Measurements from ENCODE around the gene TMEM87A.
A peak's percentile ranks its signal among the peaks of the same experiment; 100 is the strongest.
"Not testable (repeated sequence)": the region's sequence is repeated elsewhere in the genome, so short reads cannot be mapped to it uniquely, and the experiment has no call there.

Gene TMEM87A, protein sequence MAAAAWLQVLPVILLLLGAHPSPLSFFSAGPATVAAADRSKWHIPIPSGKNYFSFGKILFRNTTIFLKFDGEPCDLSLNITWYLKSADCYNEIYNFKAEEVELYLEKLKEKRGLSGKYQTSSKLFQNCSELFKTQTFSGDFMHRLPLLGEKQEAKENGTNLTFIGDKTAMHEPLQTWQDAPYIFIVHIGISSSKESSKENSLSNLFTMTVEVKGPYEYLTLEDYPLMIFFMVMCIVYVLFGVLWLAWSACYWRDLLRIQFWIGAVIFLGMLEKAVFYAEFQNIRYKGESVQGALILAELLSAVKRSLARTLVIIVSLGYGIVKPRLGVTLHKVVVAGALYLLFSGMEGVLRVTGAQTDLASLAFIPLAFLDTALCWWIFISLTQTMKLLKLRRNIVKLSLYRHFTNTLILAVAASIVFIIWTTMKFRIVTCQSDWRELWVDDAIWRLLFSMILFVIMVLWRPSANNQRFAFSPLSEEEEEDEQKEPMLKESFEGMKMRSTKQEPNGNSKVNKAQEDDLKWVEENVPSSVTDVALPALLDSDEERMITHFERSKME

GRCh38 chr15:42272939-42273899 is at the start of gene TMEM87A, which contains the start of gene GANC:
Gene TMEM87A, minus strand, starts transcription at chr15:42273433. Its CDS starts 35 bp downstream, at chr15:42273398.
Gene GANC, plus strand, starts transcription at chr15:42273201. Its CDS starts 1,281 bp downstream, at chr15:42274482.
- DNase-seq (ENCODE audit: low read depth in 3 of 3) = peak; percentile 90 to 95 (median 95)

DNA sequence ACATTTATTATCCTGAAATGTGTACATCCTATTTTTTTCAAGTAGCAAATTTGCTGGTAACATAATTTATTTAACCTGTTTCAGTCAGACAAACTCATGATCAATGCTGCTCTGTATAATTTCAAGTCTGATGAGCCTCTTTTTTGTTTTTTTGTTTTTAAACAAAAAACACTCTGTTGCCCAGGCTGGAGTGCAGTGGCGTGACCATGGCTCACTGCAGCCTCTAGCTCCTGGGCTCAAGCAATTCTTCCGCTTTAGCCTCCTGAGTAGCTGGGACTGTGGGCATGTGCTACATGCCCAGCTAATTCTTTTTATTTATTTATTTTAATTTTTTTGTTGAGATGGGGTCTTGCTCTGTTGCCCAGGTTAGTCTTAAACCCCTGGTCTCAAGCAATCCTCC is 46.0 kb upstream of the TMEM87A start:
- no peak for DNase-seq (ENCODE audit: low read depth in 3 of 3)

GRCh38 chr15:42316282-42316805 is 43.1 kb upstream of the TMEM87A start:
- DNase-seq (ENCODE audit: low read depth in 3 of 3) = not testable (repeated sequence)

GRCh38 chr15:42315521-42315920 is 42.3 kb upstream of the TMEM87A start:
- DNase-seq (ENCODE audit: low read depth in 3 of 3) = no peak

DNA sequence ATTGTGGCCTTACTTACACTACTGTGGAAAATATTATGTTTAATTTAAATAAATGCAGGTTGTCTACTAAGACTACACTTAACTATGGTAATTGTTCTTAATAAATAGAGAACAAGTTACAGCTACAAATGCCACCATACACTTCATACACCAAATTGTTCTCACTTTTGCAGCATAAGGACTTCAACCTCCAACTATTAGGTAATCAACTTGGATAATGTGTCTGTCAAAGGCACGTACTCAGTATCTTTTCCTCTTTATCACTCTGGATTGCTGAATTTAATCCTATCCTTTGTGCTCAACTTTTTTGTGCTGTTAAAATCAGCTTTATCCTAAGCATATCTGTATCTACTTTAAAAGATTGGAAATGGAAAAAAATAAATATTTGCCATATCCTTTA is 41.6 kb upstream of the TMEM87A start:
- DNase-seq (ENCODE audit: low read depth in 3 of 3) = no peak

DNA sequence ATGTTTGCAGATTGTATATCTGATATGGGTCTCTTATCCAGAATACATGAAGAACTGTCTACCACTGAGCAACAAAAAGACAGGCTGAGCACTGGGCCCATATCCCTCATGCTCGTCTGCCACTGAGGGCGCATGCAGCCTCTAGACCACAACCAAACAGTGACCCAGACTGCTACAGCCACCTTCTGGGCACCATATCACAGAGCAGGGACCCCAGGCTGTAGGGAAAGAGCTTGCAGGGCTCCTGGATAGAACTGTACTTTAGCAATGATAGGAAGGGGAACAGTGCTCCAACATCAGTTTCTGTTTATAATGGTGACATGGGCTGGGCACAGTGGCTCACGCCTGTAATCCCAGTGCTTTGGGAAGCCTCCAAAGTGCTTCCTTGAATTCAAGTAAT is 40.2 kb upstream of the TMEM87A start:
- DNase-seq (ENCODE audit: low read depth in 3 of 3) = no peak

GRCh38 chr15:42306681-42307080 is 33.4 kb upstream of the TMEM87A start:
- no peak for DNase-seq (ENCODE audit: low read depth in 3 of 3)

GRCh38 chr15:42301004-42301403 is 27.8 kb upstream of the TMEM87A start:
- DNase-seq (ENCODE audit: low read depth in 3 of 3) = not testable (repeated sequence)

GRCh38 chr15:42289166-42289565 is 15.9 kb upstream of the TMEM87A start:
- no peak for DNase-seq (ENCODE audit: low read depth in 3 of 3)

GRCh38 chr15:42287931-42288330 is 14.7 kb upstream of the TMEM87A start:
- DNase-seq (ENCODE audit: low read depth in 3 of 3) = no peak

DNA sequence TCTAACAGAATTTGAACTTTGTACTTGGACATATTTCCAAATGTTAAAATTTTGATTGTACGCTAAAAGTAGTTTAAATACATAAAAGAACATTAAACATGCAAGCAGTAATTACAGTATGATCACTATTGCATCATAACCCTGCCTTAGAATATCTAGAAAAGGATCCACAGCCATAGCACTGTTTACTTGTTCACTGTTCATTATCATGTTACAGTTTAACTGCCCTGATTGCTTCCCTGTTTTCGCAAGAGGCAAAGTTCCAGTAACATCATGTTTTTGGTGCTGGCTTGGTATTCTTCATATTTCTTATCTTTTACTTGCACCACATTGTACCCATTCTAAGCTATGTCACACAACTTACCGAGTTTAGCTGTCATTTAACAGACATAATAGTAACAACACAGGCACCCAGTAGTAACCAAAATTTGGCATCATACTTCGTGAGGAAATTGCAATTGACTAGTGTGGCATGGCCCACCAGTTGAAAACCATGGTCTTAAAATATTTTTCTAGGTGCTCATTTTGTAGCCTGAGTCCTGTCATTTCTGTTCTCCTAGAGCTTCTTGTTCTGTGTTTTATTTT is 13.3 kb upstream of the TMEM87A start:
- DNase-seq (ENCODE audit: low read depth in 3 of 3) = no peak

GRCh38 chr15:42285034-42285433 is 11.8 kb upstream of the TMEM87A start:
- no peak for DNase-seq (ENCODE audit: low read depth in 3 of 3)

- no peak for DNase-seq (ENCODE audit: low read depth in 3 of 3)
Observed at GRCh38 chr15:42284551-42284950, 11.3 kb upstream of the TMEM87A start.

DNA sequence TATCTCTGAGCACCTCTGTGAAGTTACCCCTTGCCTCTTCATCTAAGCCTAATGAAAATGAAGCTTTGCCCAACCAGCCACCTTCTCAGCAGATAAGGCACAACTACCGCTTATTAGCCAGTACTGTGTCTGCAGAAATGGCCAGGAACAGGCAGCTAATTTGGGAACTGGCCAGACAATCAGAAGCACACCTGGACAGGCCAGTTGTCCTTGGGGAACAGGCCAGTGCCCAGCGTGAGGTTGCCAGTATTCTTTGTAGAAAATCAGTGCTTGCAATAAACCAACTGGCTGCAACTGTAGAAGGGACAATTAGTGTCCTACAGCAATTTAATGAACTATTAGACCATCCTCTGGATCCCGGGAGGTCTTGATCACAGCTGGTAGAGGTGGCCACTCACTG is 10.4 kb upstream of the TMEM87A start:
- no peak for DNase-seq (ENCODE audit: low read depth in 3 of 3)

DNA sequence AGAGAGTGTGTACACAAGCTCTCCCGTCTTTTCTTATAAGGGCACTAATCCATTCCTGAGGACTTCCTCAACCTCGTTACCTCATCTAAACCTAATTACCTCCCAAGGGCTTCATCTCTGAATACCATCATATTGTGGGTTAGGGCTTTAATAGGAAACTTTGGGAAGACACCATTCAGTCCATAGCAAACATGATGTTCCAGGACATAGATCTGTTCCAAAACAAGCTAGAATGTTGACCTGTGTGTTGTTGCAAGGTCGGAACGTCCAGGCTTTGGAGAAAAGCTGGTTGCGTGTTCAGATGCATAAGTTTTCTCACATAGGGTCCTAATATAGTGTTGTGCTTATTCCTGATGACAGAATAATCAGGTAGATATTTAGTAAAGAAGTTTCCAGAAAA is 9.7 kb upstream of the TMEM87A start:
- DNase-seq (ENCODE audit: low read depth in 3 of 3) = no peak

DNA sequence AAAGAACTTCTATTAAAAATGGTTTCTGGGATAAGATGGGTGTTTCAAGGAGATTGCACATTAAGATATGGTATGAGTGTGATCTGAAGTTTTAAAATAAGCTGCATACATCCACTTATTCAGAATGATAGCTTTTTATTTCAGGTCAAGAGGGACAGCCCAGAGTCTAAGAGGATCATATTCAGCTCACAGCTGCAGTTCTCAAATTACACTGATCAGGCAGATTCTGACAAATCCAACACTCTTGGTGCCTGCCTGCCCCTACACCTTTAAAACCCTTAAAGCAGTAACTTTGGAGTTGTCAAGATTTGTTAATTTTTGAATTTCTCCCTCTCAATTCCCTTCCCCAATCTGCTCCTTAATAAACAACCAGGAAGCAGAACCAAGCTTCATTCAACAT is 9.1 kb upstream of the TMEM87A start:
- no peak for DNase-seq (ENCODE audit: low read depth in 3 of 3)

- no peak for DNase-seq (ENCODE audit: low read depth in 3 of 3)
Observed at GRCh38 chr15:42279234-42279723, 6.0 kb upstream of the TMEM87A start.

- no peak for DNase-seq (ENCODE audit: low read depth in 3 of 3)
Observed at GRCh38 chr15:42276762-42277161, 3.5 kb upstream of the TMEM87A start.

DNA sequence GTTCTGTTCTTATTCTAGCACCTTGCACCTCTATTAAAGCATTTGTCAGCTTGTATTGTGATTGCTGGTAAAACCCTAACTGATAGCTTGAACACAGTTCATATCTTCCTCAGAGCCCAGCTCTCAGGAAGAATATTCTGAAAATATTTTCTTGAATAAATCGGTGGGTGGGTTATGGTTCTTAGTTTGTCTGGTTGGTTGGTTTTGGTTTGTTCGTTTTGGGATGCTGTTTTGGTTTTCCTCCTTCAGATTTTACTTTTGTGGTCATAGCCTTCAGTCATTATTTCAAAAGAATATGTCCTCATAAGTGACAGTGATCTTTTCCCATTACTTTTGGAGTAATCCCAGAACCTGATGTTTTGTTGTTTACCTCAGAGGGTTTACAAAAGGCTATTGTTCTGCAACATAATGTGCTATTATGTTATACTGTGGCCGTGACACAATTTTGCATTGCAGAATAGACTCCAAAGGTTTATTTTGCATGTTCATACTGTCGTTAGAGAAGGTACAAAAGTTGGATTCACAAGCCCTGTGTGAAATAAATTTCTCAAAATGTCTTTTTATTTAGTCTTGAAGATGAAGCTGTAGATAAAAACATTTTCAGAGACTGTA is 2.7 kb upstream of the TMEM87A start:
- DNase-seq (ENCODE audit: low read depth in 3 of 3) = no peak

DNA sequence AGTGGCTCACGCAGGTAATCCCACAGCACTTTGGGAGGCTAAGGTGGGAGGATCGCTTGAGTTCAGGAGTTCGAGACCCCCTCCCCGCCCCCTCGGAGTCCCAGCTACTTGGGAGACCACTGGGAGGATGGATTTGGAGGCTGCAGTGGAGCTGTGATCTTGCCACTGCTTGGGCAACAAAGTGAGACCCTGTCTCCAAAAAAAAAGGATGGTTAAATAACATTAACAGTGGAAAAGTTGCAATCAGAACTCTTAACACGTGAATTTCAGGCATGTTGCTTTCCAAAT is 1.4 kb upstream of the TMEM87A start:
- DNase-seq (ENCODE audit: low read depth in 3 of 3) = no peak
